SW 1271 (cell line): ENCODE data around the gene MR1.

Experiments
- DNase-seq, 2 experiments: peaks; one replicate each; lab custom pipeline; 2025; lab: John Stamatoyannopoulos, UW

Gene MR1

GRCh38 chr1:181033799-181034451 lies at the start of gene MR1:
MR1 (plus strand) TSS chr1:181033983; CDS start chr1:181034008, 25 bp downstream.
- DNase-seq: peak; percentile 40 to 77

GRCh38 chr1:180988253-180988752 lies 45.5 kb upstream of the MR1 start:
- no peak for DNase-seq

- DNase-seq: no peak
These were observed 39.5 kb upstream of the MR1 start for GRCh38 chr1:180994262-180994661.

DNA sequence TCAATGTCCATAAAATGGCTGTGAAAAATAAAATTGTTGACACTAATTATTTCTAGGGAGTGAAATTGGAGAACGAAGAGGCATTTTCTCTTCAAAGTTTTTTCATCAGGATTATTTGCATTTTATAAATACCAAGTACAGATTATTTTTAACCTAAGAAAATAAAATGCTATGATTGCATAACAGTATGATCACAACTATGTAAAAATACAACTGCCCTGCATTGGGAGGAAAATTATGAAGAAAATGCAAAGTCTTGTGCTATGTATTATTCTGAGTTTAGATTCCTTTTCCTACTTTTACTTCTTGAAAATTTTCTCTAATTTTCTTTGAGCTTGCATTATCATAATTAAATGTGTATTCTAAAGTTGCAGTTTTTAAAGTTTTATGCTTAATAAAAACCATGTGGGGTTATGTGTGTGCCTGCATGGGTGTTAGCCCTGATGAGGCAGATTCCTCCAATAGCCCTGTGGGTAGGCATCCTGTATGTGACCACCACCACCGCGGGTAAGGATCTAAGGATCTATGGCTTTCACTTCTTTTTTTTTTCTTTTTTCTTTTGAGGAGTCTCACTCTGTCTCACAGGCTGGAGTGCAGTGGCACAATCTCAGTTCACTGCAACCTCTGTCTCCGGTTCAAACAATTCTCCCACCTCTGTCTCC lies 35.8 kb upstream of the MR1 start:
- no peak for DNase-seq

- DNase-seq: no peak
These were observed 32.5 kb upstream of the MR1 start for GRCh38 chr1:181001091-181001780.

DNA sequence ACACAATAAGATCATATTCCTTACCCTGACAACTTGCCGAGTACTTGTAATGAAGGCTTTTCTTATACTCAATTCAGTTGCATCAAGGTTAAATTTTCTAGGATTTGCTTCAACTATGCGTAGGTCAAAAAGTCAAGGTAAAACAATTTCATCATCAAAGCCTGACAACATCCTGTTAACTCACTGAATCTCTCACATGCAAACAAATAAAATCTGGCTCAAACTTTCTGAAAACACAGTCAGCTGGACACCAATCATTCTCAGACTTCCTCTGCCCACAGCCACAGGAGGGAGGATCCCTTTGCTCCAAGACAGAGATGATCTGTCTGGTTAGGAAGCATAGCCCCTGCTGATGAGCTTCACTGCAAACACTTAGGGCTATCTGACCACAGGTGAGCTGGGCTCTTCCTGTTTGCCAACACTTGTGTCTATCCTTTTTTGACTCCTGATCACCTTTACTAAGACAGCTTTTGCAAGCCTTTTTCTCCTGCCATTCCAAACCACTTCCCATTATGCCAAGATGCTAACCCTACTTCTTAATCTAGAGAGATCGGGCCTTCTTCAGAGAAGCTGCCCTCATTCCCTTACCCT lies 31.1 kb upstream of the MR1 start:
- DNase-seq: no peak

GRCh38 chr1:181010789-181011188 lies 23.0 kb upstream of the MR1 start:
- DNase-seq: no peak

DNA sequence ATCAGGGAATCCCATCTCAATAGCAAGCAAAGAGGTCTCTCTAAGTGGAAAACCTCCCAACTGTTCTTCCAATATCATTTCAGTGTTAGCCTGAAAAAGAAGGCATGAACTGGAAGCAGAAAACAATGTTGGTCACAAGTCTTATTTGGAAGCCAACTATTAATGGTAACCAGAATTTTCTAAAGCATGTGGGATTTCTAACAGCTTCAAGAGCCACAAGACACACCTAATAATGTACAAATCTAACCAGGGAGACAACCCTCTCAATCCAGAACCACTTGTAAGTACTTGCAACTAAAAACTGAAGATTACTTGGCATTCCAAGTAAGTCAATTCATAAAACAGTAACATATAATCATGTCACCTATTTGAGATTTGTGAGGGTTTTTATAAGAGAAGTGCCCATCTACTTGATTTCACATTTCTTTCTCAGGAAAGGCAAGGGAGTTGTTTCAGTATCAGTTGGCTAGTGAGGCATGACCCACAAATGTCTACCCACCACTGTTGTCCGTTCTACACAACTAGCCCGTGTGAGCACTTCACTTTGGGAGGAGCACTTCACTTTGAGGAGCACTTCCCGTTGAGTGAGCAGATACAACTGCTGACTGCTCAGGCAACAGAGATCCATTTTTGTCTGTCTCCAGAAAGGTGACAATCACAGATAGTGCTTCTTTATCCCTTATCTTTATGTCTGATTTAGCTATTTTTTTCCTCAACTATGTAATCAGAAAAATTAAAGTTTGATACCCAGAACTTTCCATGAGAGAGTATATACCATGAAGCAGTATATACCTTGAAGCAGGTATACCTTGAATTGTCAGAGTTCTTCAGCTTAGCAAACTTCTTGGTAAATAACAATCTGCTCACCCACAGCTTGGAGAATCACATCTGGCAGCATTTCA lies 22.2 kb upstream of the MR1 start:
- DNase-seq: no peak

GRCh38 chr1:181012203-181012745 lies 21.5 kb upstream of the MR1 start:
- DNase-seq: no peak

DNA sequence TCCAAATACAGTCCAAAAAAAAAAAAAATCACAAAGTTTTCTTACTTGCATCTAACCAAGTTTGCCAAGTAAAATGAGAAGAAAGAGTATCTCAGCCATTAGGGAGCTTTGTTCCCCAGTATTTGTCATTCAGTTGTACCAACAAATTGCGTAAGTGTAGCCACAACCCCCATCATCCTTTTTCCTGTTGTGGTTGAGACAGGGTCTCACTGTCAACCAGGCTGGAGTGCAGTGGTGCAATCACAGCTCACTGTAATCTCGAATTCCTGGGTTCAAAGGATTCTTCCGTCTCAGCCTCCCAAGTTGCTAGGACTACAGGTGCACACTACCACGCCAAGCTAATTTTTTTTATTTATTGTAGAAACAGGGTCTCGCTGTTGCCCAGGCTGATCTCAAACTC lies 20.6 kb upstream of the MR1 start:
- no peak for DNase-seq

GRCh38 chr1:181014477-181015250 lies 19.1 kb upstream of the MR1 start:
- no peak for DNase-seq

DNA sequence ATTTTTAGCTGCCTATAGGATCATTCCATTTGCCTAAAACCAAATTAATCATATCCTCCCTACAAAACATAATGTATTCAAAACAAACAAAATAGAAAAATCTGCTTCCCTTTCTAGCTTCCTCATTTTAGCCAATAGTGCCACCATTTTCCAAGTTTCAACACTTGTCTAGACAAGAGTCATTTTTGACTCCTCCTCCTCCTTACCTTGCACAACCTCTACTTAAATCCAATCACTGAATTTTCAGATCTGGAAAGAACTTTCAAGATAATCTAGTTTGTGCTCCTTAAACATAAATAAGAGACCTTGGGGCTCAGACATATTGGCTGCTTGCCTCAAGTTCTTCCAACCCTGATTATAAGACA lies 18.6 kb upstream of the MR1 start:
- DNase-seq: no peak

DNA sequence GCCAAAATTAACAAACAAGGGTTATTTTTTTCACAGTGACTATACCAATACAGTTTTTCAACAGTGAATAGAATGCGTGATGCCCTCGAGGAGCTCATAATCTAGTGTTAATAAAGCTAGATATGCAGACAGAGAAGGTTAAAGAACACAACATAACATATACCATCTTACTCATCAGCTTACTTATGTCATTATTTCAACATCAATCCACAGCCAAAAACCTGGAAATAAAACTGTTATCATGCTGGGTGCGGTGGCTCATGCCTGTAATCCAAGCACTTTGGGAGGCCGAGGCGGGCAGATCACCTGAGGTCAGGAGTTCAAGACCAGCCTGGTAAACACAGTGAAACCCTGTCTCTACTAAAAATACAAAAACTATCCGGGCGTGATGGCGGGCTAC lies 17.2 kb upstream of the MR1 start:
- no peak for DNase-seq

- DNase-seq: no peak
These were observed 14.7 kb upstream of the MR1 start for GRCh38 chr1:181018901-181019681.

- no peak for DNase-seq
These were observed 12.6 kb upstream of the MR1 start for GRCh38 chr1:181021159-181021558.

- DNase-seq: peak; percentile 37
These were observed 11.9 kb upstream of the MR1 start for GRCh38 chr1:181021811-181022434.

- DNase-seq: no peak
These were observed 10.3 kb upstream of the MR1 start for GRCh38 chr1:181023265-181024057.

GRCh38 chr1:181028196-181028595 lies 5.6 kb upstream of the MR1 start:
- no peak for DNase-seq

- no peak for DNase-seq
These were observed 5.2 kb upstream of the MR1 start for GRCh38 chr1:181028615-181029014.
